Lower leg skin (tissue), 4 donors: ENCODE results near the gene STX1B. TPM values are rescaled to one million over a fixed set of nuclear protein-coding genes. Genes with fewer than 3 reads are reported as not detected.

Experiments used
- DNase-seq, 2 donors: peaks; one replicate each; pipeline ENCODE4 v3.0.0-alpha.2; 2019; ENCODE audit warnings: low spot score in 2 of 2
- H3K4me3 ChIP-seq: fragments of 200-600 bp; sonication (generic); 2 replicates; pipeline ENCODE4 v1.5.1; 2017; ENCODE audit warnings: mild to moderate bottlenecking, low read depth; ENCODE audit not compliant: poor library complexity, severe bottlenecking
- POLR2A ChIP-seq, 2 donors: fragments of 450-650 bp; IDR thresholded peaks; one replicate each; pipeline ENCODE4 v1.6.1; 2016 to 2017; ENCODE audit warnings: antibody characterized with exemption in 2 of 2, mild to moderate bottlenecking in 1 of 2, moderate library complexity in 1 of 2
- WGBS, 2 donors: methylation state at CpG; one replicate each; pipeline ENCODE4 v1.1.5; 2018; 5-methylcytosine and 5-hydroxymethylcytosine counted together
- intact Hi-C: fragments of 100-400 bp; cut with DNase I; formaldehyde crosslinking; loops from one replicate; pipeline ENCODE4 v1.15.0; 2023; ENCODE audit warnings: low total_unique reads
- total RNA-seq, 4 donors: library from RNA; depleted of rRNA; stranded (reverse); fragments of >200 nt; gene quantifications; one replicate each; pipeline ENCODE4 v1.1.0, GENCODE V29; 2016
- TF ChIP-seq, protein P1 (sequence below), 3 donors: fragments of 450-650 bp; IDR thresholded peaks; one replicate each; pipeline ENCODE4 v1.5.1; 2016; ENCODE audit warnings: antibody characterized with exemption in 3 of 3, mild to moderate bottlenecking in 3 of 3, moderate library complexity in 2 of 3

Gene STX1B
- total RNA-seq, 4 donors from 2014 or later = 0.32 to 1.4 (median 0.44) TPM

DNA sequence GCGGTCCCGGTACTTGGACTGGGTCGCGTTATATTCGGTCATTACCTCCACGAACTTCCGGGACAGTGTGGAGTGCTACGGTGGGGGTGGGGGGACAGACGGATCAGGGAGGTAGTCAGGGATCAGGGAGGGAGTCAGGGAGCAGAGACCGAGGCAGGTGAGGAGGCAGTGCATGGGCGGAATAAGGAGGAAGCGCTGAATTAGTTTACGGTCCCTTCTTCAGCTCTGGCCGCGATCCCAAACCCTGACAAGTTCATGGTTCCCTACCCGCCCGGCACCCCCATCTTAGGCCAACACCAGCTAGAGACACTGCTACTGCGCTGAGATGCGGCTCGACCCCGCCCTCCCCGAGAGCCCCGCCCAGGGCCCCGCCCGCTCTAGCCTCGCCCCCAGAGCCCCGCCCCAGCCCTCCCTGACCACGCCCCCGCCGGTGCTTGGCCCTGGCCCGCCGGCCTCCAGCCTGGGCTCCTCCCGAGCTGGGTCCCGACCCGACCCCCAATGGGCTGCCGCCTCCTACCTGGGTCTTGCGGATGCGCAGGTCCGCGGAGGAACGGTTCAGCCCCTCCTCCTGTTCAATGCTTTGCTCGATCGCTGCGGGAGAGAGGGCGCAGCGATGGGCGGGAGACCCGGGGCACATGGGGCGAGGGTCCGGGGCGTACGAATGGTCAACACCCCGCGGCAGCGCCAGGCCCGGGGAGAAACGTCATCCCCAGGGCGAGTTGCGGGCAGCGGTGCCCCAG, 13.3 kb downstream of the STX1B start:
- TF ChIP-seq POLR2A (IDR thresholded peaks at IDR 0.05) = no peak
- TF ChIP-seq, protein P1, sequence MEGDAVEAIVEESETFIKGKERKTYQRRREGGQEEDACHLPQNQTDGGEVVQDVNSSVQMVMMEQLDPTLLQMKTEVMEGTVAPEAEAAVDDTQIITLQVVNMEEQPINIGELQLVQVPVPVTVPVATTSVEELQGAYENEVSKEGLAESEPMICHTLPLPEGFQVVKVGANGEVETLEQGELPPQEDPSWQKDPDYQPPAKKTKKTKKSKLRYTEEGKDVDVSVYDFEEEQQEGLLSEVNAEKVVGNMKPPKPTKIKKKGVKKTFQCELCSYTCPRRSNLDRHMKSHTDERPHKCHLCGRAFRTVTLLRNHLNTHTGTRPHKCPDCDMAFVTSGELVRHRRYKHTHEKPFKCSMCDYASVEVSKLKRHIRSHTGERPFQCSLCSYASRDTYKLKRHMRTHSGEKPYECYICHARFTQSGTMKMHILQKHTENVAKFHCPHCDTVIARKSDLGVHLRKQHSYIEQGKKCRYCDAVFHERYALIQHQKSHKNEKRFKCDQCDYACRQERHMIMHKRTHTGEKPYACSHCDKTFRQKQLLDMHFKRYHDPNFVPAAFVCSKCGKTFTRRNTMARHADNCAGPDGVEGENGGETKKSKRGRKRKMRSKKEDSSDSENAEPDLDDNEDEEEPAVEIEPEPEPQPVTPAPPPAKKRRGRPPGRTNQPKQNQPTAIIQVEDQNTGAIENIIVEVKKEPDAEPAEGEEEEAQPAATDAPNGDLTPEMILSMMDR (IDR thresholded peaks at IDR 0.05) = no peak
- peak; percentile 82 to 96 for DNase-seq
- intact Hi-C loops = no loop called here
- H3K4me3 ChIP-seq = peak overlapping the region; percentile 38
- WGBS, 2 donors = 4% methylated on average over 28 to 48 of the region's 60 CpGs

DNA sequence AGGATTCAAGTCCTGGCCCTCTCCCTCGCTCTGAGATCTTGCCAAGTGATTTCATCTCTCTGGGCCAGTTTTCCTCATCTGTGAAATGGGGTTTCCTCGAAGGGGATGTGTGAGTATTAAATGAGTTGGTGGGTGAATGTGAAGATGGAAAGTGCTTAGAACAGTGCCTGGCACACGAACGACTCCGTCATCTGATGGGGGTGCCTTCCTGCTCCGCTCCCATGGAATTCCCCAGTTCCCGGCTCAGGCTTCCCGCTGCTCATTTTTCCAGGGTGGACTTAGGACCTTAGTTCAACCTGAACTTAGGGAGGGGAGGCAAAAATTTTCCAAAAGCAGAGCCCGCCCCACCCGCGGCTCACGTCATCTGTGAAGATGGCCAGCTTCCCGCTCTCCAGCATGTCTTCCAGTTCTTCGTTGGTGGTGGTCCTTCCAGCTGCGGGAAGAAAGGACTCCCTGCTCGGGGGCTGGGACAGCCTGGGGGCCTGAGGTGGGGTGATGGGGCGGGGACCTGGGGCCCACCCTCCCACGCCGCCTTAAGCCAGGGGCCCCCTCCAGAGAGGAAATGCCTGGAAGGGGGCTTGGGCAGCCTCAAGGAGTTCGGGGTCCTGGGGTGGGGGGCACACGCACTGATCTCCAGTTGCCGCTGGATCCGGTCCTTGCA, 14.0 kb downstream of the STX1B start:
- DNase-seq = no peak
- H3K4me3 ChIP-seq = peak overlapping the region; percentile 38
- intact Hi-C loops = no loop called here
- TF ChIP-seq, protein P1 (IDR thresholded peaks at IDR 0.05) = no peak
- no peak for TF ChIP-seq POLR2A (IDR thresholded peaks at IDR 0.05)
- 16 to 19% methylated on average over 21 to 22 of the region's 23 CpGs for WGBS, 2 donors

DNA sequence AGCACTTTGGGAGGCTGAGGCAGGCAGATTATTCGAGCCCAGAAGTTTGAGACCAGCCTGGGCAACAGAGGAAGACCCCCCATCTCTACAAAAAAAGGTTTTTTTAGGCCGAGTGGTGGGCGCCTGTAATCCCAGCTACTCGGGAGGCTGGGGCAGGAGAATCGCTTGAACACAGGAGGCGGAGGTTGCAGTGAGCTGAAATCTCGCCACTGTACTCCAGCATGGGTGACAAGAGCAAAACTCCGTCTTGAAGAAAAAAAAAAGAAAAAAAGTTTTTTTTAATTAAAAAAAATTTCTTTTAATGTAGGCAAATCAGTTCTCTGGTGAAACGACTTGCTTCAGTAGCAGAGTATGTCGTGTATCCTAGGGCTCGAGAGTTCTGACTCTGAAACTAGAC, 14.5 kb downstream of the STX1B start:
- TF ChIP-seq, protein P1 (IDR thresholded peaks at IDR 0.05) = no peak
- no peak for TF ChIP-seq POLR2A (IDR thresholded peaks at IDR 0.05)
- no peak for DNase-seq
- intact Hi-C loops = no loop called here
- 73 to 79% methylated on average over 11 of the region's 11 CpGs for WGBS, 2 donors
- H3K4me3 ChIP-seq = no peak overlapping the region

DNA sequence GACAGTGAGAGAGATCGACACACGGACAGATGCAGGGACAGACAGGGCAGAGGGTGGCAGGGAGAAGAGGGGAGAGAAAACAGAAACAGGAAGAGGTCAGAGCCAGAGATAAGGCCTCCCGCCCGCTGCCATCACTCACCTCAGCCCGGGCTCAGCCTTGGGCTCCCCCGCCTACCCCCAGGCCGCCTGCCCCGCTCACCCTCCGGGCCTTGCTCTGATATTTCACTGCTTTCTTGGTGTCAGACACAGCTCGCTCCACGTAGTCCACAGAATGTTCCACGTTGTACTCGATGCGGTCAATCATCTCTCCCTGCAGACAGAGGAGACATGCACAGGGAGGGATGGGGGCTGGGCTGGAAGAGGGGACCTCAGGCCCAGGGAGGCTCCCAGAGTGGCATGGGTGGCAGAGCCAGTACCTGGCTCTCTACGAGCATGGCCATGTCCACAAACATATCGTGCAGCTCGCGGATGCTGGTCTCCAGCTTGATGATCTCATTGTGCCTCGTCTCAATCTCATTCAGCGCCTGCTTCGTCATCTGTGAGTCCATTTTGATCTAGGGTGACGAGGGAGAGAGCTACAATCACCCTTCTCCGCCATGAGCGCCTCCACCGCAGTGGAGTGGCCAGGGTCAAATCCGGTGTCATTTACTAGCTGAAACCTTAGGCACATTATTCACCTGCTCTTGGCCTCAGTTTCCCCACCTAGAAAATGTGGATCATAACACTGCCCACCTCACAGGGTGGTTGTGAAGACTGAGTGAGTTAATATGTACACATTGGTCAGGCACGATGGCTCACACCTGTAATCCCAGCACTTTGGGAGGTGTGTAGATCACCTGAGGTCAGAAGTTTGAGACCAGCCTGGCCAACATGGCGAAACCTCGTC, 17.3 kb downstream of the STX1B start:
- intact Hi-C loops = no loop called here
- DNase-seq = no peak
- TF ChIP-seq POLR2A (IDR thresholded peaks at IDR 0.05) = no peak
- TF ChIP-seq, protein P1 (IDR thresholded peaks at IDR 0.05) = no peak
- no peak overlapping the region for H3K4me3 ChIP-seq
- WGBS, 2 donors = 84 to 91% methylated on average over 29 of the region's 29 CpGs

DNA sequence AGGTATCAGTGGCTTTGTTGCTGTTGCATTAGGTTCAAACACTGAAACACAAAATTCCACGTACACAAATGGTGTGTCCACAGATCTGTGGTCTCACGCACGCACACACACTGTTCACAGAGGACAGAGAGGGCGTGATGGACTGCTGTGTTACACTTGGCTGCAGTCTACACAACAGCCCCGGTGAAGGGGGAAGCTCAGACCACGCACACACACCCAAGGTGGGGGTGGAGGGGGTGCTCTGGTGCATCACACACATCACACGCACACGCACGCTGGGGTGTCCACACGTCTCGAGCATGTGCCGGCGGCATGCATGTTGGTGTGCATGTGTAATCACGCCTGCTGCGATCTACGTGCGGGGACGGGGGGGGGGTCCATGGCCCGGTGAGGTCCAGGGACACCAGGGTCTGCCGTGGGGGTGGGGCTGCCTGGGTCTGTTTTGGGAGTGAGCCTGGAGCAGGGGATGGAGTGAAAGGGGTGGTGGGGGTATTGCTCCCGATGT, 18.1 kb downstream of the STX1B start:
- 85 to 91% methylated on average over 19 to 20 of the region's 21 CpGs for WGBS, 2 donors
- no peak for DNase-seq
- intact Hi-C loops = no loop called here

More for the DNA sequence above, 18.1 kb downstream of the STX1B start:
- TF ChIP-seq POLR2A (IDR thresholded peaks at IDR 0.05) = no peak
- TF ChIP-seq, protein P1 (IDR thresholded peaks at IDR 0.05) = no peak
- H3K4me3 ChIP-seq = no peak overlapping the region
